ENCODE results near the gene IGF2BP2.

- TF ChIP-seq CTCF (IDR thresholded peaks at IDR 0.05) (no peak), EZH2 (IDR thresholded peaks at IDR 0.05; ENCODE audit: borderline replicate concordance, insufficient read depth, low read depth, low read length, poor library complexity, severe bottlenecking) (no peak)
These were observed 6.4 kb upstream of the IGF2BP2 start for GRCh38 chr3:185831195-185831594.
